Measurements from ENCODE around the gene C8A.

Gene C8A

GRCh38 chr1:56838759-56839158 lies 15.8 kb upstream of the C8A start:
- no peak for DNase-seq

- no peak for DNase-seq
Observed at GRCh38 chr1:56843544-56843943, 11.1 kb upstream of the C8A start.

- no peak for DNase-seq
Observed at GRCh38 chr1:56844545-56845136, 10.0 kb upstream of the C8A start.

- no peak for DNase-seq
Observed at GRCh38 chr1:56845343-56845742, 9.3 kb upstream of the C8A start.

GRCh38 chr1:56849750-56850149 lies 4.8 kb upstream of the C8A start:
- DNase-seq = no peak

GRCh38 chr1:56850411-56850810 lies 4.2 kb upstream of the C8A start:
- no peak for DNase-seq

GRCh38 chr1:56850922-56851321 lies 3.7 kb upstream of the C8A start:
- no peak for DNase-seq

- no peak for DNase-seq
Observed at GRCh38 chr1:56852476-56852875, 2.1 kb upstream of the C8A start.

- DNase-seq = no peak
Observed at GRCh38 chr1:56855190-56855589, 593 bp downstream of the C8A start.

GRCh38 chr1:56856186-56856585 lies 1.6 kb downstream of the C8A start:
- DNase-seq = no peak

GRCh38 chr1:56859287-56859686 lies 4.7 kb downstream of the C8A start:
- DNase-seq = no peak

GRCh38 chr1:56863265-56863992 lies 8.8 kb downstream of the C8A start:
- DNase-seq = no peak

GRCh38 chr1:56864430-56864829 lies 9.8 kb downstream of the C8A start:
- DNase-seq = no peak

GRCh38 chr1:56866656-56867055 lies 12.1 kb downstream of the C8A start:
- no peak for DNase-seq

- no peak for DNase-seq
Observed at GRCh38 chr1:56867491-56867890, 12.9 kb downstream of the C8A start.

GRCh38 chr1:56868761-56869160 lies 14.2 kb downstream of the C8A start:
- DNase-seq = no peak

GRCh38 chr1:56872597-56872996 lies 18.0 kb downstream of the C8A start:
- no peak for DNase-seq

GRCh38 chr1:56873213-56873612 lies 18.6 kb downstream of the C8A start:
- DNase-seq = no peak

- no peak for DNase-seq
Observed at GRCh38 chr1:56874689-56875088, 20.1 kb downstream of the C8A start.

- no peak for DNase-seq
Observed at GRCh38 chr1:56877973-56878372, 23.4 kb downstream of the C8A start.

- DNase-seq = no peak
Observed at GRCh38 chr1:56880774-56881173, 26.2 kb downstream of the C8A start.

GRCh38 chr1:56881417-56881816 lies 26.8 kb downstream of the C8A start:
- DNase-seq = no peak

- no peak for DNase-seq
Observed at GRCh38 chr1:56890229-56890628, 35.6 kb downstream of the C8A start.

- no peak for DNase-seq
Observed at GRCh38 chr1:56894014-56894413, 39.4 kb downstream of the C8A start.

Data from activated CD4-positive, alpha-beta T cell treated with anti-CD3 and anti-CD28 coated beads for 4 hours (primary cell).